ENCODE results near the gene F8.

- TF ChIP-seq ZNF707 (CRISPR knock-in tag; conservative IDR thresholded peaks at IDR 0.05) (no peak), ZFP36 (IDR thresholded peaks at IDR 0.05; ENCODE audit: low read depth, low read length, partially characterized antibody) (no peak), KLF16 (IDR thresholded peaks at IDR 0.05) (no peak), CTCF (IDR thresholded peaks at IDR 0.05 in 2 of 3, conservative IDR thresholded peaks at IDR 0.05 in 1 of 3; ENCODE audit: insufficient read depth in 2 of 3, low read depth in 1 of 3, low read length in 3 of 3) (no peak), ZNF282 (CRISPR knock-in tag; IDR thresholded peaks at IDR 0.05) (no peak), TFE3 (CRISPR knock-in tag; IDR thresholded peaks at IDR 0.05) (no peak), POLR2AphosphoS5 (IDR thresholded peaks at IDR 0.05; ENCODE audit: control insufficient read depth, insufficient read depth, low read depth, low read length) (no peak), TBL1XR1 (IDR thresholded peaks at IDR 0.05; ENCODE audit: low read length in 2 of 2) (no peak), TGIF2 (CRISPR knock-in tag; IDR thresholded peaks at IDR 0.05) (no peak), ZHX1 (conservative IDR thresholded peaks at IDR 0.05; ENCODE audit: low read length) (no peak), BCL6 (CRISPR knock-in tag; IDR thresholded peaks at IDR 0.05) (no peak)
- TF ChIP-seq, protein P1, sequence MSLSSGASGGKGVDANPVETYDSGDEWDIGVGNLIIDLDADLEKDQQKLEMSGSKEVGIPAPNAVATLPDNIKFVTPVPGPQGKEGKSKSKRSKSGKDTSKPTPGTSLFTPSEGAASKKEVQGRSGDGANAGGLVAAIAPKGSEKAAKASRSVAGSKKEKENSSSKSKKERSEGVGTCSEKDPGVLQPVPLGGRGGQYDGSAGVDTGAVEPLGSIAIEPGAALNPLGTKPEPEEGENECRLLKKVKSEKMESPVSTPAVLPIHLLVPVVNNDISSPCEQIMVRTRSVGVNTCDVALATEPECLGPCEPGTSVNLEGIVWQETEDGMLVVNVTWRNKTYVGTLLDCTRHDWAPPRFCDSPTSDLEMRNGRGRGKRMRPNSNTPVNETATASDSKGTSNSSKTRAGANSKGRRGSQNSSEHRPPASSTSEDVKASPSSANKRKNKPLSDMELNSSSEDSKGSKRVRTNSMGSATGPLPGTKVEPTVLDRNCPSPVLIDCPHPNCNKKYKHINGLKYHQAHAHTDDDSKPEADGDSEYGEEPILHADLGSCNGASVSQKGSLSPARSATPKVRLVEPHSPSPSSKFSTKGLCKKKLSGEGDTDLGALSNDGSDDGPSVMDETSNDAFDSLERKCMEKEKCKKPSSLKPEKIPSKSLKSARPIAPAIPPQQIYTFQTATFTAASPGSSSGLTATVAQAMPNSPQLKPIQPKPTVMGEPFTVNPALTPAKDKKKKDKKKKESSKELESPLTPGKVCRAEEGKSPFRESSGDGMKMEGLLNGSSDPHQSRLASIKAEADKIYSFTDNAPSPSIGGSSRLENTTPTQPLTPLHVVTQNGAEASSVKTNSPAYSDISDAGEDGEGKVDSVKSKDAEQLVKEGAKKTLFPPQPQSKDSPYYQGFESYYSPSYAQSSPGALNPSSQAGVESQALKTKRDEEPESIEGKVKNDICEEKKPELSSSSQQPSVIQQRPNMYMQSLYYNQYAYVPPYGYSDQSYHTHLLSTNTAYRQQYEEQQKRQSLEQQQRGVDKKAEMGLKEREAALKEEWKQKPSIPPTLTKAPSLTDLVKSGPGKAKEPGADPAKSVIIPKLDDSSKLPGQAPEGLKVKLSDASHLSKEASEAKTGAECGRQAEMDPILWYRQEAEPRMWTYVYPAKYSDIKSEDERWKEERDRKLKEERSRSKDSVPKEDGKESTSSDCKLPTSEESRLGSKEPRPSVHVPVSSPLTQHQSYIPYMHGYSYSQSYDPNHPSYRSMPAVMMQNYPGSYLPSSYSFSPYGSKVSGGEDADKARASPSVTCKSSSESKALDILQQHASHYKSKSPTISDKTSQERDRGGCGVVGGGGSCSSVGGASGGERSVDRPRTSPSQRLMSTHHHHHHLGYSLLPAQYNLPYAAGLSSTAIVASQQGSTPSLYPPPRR (CRISPR knock-in tag; IDR thresholded peaks at IDR 0.05; ENCODE audit: borderline replicate concordance): no peak
Observed at GRCh38 chrX:155046129-155046810, 23.7 kb upstream of the F8 start.

All from K562 (cell line).